Renal pelvis (tissue), 4 donors: ENCODE results near the gene UMPS. TPM values are rescaled to one million over a fixed set of nuclear protein-coding genes. Genes with fewer than 3 reads are reported as not detected.
"Not testable (repeated sequence)": the region's sequence is repeated elsewhere in the genome, so short reads cannot be mapped to it uniquely, and the experiment has no call there.

Experiments used
- DNase-seq: peaks from one replicate; pipeline ENCODE4 v3.0.0-alpha.2; 2013
- polyA plus RNA-seq, 3 donors: library from polyadenylated mRNA; unstranded; fragments of 120-200 nt; gene quantifications; one replicate each; pipeline ENCODE4 v1.2.1, GENCODE V29; 2013; ENCODE audit not compliant: insufficient read length in 3 of 3

UMPS gene
- polyA plus RNA-seq, 3 donors, result 35.6 to 47.3 (median 47.1) TPM

DNA sequence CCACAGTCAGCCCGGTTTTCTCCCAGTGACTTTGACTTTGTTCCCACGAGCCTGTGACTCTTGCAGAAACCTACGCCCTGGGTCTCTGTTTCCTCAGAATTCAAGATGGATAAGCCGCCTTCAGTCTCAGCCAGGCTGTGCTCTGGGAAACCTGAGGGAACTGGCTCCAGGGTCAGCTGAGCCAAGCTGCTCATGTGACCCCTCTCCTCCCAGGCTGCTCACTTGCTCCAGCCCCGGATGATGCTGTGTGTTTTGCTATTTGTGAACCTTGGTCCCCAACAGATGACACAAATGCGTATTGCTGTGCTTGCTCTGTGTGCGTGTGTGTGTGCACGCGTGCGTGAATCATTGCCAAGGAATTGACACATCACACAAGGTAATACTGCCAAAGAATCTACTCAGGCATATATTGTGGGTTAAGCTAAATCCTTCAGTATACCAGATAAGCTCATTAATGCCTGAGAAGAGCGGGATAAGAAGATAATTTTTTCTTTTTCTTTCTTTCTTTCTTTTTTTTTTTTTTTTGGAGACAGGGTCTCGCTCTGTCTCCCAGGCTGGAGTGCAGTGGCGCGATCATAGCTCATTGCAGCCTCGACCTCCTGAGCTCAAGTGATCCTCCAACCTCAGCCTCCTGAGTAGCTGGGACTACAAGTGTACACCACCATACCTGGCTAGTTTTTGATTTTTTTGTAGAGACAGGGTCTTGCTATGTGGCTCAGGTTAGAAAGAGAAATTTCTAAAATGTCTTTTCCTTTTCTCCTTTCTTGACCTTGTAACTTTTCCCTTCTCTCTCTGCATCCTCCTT is 29.2 kb upstream of the UMPS start:
- DNase-seq, result no peak

- no peak for DNase-seq
These were observed 28.6 kb upstream of the UMPS start for GRCh38 chr3:124701687-124702086.

DNA sequence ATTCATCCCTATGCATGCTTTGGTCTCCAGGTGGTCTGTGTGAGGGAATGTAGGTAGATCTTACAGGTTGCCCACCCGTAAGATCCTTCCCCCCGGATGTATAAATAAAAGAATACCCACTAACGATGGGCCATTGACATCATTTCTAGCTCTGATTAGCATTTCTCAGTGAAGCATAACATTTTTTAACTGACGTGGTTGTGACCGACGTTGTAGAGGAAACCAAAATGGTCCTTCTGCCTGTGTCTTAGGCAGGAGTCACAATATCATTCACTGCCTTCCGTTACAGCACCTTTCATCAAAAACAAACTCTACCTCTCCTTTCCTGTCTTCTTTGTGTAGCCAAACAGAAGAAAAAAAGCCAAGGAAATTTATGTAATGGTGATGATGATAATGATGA is 27.3 kb upstream of the UMPS start:
- no peak for DNase-seq

DNA sequence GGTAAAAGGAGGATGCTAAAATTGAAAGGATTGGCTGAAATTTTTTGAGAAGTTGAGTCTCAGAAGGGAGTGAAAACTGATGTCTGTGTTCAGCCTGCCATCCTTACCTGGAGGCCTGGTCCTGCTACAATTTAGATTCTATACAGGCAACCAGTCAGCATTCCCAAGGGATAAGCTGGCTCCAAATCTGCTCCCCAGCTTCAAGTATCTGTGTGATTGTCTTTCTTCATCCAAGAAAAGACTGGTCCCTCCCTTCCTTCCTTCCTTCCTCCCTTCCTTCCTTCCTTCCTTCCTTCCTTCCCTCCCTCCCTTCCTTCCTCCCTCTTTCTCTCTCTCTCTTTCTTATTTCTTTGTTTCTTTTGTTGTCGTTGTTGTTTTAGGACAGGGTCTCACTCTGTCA is 24.7 kb upstream of the UMPS start:
- no peak for DNase-seq

GRCh38 chr3:124707223-124707622 is 23.0 kb upstream of the UMPS start:
- not testable (repeated sequence) for DNase-seq

- DNase-seq, result no peak
These were observed 22.6 kb upstream of the UMPS start for GRCh38 chr3:124707656-124708062.

DNA sequence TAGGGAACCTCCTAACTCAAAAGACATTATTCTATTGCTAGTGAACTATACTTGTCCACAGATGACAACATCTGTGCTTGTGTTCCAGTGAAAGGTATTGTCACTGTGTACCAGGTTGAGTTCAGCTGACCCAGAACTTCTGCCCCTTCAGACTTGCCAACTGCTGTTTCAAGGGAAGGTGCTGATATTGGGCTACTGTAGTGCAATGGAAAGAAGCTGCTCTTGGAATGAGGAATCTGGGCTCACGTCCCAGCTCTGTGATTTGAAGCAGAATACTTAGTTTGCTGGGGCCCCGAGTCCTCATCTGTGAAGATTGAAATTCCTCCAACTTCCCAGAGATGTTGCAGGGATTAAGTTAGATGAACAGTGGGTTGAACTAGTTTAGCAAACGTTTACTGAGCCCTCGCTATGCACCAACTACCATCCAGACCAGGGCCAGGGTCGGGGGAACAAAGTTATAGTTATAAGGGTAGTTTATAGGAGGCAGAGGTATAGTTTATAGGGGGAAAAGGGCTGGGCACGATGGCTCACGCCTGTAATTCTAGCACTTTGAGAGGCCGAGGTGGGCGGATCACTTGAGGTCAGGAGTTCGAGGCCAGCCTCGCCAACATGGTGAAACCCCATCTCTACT is 15.9 kb upstream of the UMPS start:
- DNase-seq, result no peak

DNA sequence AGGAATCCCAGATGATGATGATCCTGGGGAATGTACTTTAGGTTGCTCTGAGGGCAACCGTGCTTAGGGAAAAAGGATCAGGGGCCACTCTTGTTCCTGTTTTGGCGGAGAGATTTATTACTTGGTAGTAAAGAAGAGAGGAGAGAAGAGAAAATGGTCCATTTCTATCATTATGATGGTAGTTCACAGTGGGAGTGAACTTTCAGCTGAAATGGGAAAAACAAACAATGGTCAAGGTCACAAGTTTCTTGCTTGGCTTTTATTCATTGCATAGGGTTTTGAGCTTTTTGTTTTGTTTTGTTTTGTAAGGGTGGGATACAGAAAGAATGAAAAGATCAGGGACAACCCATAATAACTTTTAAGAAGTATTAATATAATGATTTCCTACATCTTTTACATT is 7.7 kb upstream of the UMPS start:
- DNase-seq, result no peak

GRCh38 chr3:124730941-124731297 is 667 bp downstream of the UMPS start:
- no peak for DNase-seq

GRCh38 chr3:124731760-124732159 is 1.5 kb downstream of the UMPS start:
- DNase-seq, result no peak

DNA sequence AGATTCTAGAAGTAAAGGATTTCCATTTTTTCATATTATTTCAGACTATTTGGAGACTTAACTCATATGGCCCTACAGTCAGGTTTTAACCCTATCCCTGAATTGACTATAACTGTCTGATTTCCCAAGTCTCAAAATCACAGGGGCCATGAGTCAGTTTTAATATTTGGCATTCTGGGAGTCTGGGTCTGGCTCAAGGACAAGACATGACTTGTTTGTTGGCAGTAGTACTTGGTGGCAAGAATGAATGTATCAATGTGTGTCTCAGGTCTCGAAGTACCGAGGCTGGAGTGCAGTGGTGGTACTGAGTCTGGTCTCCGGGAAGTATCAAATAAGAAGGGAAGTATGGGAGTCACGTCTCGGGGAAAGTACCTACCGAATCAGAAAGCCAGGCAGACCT is 10.8 kb downstream of the UMPS start:
- no peak for DNase-seq

DNA sequence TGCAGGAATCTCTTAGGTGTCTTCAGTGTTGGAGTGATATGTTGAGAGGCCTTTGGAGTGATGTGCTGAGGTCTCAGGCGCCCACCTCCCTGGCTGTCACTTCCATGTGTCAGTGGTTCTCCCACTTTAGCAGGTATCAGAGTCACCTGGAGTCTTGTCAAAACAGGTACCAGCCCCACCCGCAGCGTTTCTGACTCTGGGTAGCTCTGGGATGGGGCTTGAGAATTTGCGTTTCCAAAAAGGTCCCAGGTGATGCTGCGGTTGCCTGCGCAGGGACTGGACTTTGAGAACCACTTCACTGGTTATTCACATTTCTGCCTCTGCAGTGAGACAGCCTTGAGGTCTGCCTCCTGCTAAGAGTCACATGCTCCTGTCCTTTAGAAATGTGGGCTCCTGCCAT is 15.5 kb downstream of the UMPS start:
- DNase-seq, result no peak

DNA sequence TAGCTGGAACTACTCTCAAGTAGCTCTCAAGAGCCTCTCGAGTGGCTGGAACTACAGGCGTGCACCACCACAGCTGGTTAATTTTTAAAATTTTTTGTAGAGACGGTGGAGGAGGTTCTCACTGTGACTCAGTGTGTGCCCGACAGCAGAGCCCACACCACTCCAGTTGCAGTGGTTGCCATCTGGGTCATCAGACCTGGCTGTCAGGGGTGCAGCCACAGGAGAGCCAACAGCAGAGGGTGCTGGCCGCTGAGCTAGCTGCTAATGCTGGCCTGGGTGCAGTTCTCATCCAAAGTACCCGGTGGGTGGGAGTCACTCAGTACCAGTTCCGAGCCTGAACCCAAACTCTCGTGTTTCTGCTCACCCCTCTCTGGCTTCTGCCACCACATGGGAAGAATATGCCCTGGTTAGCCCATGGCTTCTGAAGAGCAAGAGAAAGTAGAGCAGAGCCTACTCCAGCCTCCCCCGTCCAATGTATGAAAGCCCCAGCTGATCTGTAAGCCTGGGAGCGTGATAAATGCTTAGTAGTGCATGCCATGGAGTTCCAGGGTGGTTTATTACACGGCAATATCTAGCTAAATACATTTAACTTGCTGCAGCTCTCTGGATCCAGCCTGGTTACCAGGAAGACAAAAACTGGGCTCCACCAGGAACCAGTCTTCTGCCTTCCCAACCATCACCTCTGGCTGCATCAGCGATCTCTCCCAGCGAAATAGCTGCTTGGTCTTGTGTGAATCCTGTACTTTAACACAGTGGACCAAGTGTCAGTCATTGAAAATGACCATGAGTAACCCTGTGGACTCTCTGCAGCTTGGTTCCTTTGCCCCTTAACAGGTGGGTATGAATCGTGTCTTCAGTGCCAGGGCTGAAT is 17.1 kb downstream of the UMPS start:
- DNase-seq, result no peak

- no peak for DNase-seq
These were observed 18.4 kb downstream of the UMPS start for GRCh38 chr3:124748560-124749198.

- DNase-seq, result not testable (repeated sequence)
These were observed 19.6 kb downstream of the UMPS start for GRCh38 chr3:124749877-124750276.

DNA sequence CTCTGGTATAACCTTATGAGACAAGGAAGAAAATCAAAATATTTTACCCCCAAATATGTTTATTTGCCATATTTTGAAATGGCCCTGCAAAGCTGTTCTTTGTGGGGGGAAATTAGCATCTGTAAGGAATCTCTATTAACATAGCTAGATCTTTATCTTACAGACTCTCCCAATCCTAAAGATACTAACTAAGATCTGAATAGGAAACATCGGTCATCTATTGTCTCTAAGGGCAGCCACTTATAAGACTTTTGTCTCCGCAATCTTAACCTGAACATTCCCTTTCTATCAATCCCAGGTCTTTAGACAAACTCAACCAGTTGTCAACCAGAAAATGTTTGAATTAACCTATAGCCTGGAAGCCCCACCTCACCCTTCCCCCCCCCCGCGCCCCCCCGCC is 21.2 kb downstream of the UMPS start:
- DNase-seq, result no peak

GRCh38 chr3:124752051-124752450 is 21.8 kb downstream of the UMPS start:
- no peak for DNase-seq

DNA sequence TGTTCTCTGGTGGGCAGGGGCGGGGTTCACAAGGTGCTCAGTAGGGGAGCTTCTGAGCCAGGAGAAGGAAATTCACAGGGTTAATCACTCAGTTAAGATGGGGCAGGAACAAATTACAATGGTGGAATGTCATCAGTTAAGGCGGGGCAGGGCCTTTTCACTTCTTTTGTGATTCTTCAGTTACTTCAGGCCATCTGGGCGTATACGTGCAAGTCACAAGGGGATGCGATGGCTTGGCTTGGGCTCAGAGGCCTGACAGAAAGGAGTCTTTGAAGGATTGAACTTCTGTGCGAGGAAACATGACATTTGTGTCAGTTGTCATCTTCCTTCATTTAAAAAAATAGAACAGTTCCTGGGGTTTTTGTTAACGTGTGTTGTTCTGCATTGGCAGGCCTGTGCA is 27.7 kb downstream of the UMPS start:
- not testable (repeated sequence) for DNase-seq

DNA sequence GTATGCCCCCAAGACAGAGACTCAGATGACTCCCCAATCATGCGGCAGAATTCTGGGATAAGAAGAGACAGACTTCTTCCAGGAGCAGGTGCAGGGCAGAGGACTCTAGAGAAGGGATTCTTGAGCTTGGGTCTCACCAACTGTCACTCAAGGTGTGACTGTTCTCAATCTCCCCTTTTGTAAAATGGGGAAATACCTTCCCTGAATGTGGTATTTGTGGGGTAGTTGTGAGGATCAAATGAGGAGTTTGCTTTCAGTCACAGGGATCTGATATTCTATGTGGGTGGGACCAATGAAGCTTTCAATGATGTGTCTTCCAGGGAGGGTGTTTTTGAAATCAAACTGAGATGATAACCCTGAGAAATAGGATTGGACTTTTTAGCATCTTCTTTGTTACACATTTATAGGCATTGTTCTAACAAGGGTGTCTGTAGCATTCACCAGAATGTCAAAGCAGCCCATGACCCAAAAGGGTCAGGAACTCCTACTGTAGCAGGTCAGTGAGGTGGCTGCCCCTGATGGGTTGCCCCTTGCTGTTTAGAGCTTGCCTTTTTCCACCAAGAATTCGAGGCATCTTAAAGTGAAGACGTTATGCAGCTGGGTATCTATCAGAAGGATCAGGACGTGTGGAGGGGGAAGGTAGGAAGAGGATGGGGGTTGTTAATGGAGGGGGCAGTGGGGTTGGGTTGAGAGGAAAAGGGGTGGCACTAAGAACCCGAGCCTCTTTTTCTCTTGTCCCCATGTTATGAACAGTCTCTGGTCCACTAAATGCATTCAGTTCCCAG is 28.8 kb downstream of the UMPS start:
- DNase-seq, result no peak

DNA sequence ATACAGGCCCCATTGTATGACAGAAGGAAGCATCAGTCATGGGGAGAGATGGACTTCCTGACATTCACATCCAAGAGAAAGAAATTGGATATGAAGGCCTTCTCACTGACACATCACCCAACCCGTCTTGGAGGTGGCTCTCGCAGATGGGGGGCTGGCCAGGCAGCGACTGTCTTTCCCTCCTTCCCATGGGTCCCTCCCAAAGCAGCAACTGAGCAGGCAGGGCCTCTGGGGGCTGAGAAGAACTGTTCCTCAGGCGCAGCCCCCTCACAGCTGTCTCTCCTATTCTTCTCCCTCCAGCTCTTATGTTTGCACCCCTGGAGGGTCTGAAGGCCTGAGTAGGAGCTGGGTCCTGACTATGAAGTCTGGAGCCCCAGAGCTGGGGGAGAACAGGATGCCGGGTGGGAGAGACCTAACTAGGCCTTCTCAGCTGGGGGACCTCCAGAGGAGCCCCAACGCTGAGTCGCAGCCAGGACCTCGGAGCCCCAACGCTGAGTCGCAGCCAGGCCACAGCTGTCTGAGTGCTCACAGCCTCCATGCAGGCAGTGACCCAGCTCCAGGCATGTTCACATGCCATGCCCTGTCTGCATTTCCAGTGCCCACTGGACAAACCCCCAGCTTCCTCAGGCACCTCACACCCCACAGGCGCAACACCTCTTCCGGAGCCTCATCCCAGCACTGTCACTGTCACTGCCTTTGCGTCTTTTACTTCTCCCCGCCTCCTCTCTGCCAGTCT is 29.6 kb downstream of the UMPS start:
- no peak for DNase-seq

DNA sequence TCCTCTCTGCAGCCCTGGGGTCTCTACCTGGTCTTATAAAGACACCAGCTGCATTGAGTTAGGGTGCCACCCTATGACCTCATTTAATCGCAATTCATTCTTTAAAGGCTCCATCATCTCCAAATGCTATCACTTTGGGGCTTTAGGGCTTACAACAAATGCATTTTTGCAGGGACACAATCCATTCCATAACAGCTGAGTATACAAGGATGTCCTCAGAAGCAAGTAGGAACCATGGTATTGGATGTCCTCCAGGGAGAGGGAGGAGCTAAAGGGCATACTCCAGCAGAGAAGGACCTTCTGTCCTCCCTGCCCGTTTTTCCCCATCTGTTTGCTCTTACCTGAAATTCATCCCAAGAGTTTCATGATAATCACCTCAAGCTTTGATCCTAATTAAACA is 30.3 kb downstream of the UMPS start:
- no peak for DNase-seq
